Measurements from ENCODE around the gene GNL1. TPM values are rescaled to one million over a fixed set of nuclear protein-coding genes. Genes with fewer than 3 reads are reported as not detected.

GNL1 gene
- total and polyA plus RNA-seq, 2 experiments from 2014 or later: 31.4 to 42.5 TPM

DNA sequence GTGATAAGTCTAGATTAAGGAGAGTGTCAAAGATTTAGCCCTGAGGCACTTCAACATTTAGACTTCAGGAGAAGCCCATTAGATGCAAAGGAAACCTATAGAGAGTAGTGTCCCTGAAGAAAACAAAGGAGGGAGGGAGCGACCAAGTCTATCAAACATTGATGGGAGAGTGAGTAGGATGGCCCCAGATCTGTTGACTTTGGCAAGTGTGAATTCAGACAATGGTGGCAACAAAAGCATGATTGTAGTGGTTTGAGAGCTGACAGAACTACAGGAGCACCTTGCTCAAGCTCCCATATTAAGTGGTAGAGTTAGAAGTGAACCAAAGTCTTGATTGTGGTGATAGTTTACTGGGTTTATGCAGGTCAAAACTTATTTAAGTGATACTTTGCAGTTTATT lies 14.0 kb upstream of the GNL1 start (continued):
- TF ChIP-seq, protein P1, sequence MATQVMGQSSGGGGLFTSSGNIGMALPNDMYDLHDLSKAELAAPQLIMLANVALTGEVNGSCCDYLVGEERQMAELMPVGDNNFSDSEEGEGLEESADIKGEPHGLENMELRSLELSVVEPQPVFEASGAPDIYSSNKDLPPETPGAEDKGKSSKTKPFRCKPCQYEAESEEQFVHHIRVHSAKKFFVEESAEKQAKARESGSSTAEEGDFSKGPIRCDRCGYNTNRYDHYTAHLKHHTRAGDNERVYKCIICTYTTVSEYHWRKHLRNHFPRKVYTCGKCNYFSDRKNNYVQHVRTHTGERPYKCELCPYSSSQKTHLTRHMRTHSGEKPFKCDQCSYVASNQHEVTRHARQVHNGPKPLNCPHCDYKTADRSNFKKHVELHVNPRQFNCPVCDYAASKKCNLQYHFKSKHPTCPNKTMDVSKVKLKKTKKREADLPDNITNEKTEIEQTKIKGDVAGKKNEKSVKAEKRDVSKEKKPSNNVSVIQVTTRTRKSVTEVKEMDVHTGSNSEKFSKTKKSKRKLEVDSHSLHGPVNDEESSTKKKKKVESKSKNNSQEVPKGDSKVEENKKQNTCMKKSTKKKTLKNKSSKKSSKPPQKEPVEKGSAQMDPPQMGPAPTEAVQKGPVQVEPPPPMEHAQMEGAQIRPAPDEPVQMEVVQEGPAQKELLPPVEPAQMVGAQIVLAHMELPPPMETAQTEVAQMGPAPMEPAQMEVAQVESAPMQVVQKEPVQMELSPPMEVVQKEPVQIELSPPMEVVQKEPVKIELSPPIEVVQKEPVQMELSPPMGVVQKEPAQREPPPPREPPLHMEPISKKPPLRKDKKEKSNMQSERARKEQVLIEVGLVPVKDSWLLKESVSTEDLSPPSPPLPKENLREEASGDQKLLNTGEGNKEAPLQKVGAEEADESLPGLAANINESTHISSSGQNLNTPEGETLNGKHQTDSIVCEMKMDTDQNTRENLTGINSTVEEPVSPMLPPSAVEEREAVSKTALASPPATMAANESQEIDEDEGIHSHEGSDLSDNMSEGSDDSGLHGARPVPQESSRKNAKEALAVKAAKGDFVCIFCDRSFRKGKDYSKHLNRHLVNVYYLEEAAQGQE (IDR thresholded peaks at IDR 0.05; ENCODE audit: unreplicated experiment): no peak
- TF ChIP-seq NANOG (IDR thresholded peaks at IDR 0.05; ENCODE audit: borderline replicate concordance): no peak
- TF ChIP-seq EZH2phosphoT487 (IDR thresholded peaks at IDR 0.05; ENCODE audit: unreplicated experiment): no peak
- TF ChIP-seq ZNF114 (CRISPR knock-in tag; IDR thresholded peaks at IDR 0.05): no peak
- TF ChIP-seq, protein P2, sequence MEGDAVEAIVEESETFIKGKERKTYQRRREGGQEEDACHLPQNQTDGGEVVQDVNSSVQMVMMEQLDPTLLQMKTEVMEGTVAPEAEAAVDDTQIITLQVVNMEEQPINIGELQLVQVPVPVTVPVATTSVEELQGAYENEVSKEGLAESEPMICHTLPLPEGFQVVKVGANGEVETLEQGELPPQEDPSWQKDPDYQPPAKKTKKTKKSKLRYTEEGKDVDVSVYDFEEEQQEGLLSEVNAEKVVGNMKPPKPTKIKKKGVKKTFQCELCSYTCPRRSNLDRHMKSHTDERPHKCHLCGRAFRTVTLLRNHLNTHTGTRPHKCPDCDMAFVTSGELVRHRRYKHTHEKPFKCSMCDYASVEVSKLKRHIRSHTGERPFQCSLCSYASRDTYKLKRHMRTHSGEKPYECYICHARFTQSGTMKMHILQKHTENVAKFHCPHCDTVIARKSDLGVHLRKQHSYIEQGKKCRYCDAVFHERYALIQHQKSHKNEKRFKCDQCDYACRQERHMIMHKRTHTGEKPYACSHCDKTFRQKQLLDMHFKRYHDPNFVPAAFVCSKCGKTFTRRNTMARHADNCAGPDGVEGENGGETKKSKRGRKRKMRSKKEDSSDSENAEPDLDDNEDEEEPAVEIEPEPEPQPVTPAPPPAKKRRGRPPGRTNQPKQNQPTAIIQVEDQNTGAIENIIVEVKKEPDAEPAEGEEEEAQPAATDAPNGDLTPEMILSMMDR (conservative IDR thresholded peaks at IDR 0.05; ENCODE audit: low read depth in 2 of 2): no peak
- no peak for TF ChIP-seq EZH2 (IDR thresholded peaks at IDR 0.05; ENCODE audit: low read depth, unreplicated experiment)
- TF ChIP-seq, protein P3, sequence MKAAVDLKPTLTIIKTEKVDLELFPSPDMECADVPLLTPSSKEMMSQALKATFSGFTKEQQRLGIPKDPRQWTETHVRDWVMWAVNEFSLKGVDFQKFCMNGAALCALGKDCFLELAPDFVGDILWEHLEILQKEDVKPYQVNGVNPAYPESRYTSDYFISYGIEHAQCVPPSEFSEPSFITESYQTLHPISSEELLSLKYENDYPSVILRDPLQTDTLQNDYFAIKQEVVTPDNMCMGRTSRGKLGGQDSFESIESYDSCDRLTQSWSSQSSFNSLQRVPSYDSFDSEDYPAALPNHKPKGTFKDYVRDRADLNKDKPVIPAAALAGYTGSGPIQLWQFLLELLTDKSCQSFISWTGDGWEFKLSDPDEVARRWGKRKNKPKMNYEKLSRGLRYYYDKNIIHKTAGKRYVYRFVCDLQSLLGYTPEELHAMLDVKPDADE (IDR thresholded peaks at IDR 0.05): no peak
- no peak for TF ChIP-seq ZNF331 (CRISPR knock-in tag; IDR thresholded peaks at IDR 0.05; ENCODE audit: low read depth)

DNA sequence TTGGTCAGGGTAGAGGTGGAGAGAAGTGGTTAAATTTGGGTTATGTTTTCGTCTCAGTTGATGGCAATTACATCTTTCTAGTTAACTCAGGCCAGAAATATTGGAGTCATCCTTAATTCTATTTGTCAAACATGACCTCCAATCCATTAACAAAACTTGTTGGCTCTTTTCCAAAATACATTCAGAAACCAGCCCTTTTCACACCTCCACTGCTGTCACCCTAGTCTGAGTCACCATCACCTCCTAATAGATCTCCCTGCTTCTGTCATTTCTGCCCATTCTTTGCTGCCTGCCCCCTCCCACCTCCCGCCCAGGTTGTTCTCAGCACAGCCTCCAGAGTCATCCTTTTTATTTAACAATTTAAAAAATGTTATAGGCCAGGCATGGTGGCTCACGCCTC lies 12.0 kb upstream of the GNL1 start:
- Mint-ChIP-seq H3K27me3 (ENCODE audit: insufficient read depth, low read depth, poor library complexity) (peaks cover 14% of the 10 kb centered on the region), H3K36me3 (ENCODE audit: low read depth) (peaks cover 18% of the 10 kb centered on the region), H3K4me1 (peaks cover 26% of the 10 kb centered on the region), H3K9me3 (no peaks in the 10 kb centered on the region; the same call in 2 of the 3 replicates), H3K4me3 (no peak overlapping the region), H3K27ac (no peak overlapping the region)
- H3F3A ChIP-seq (replicated peaks; ENCODE audit: low read depth): peaks cover 12% of the 10 kb centered on the region; the same call in 1 of the 2 replicates
- H3K79me2 ChIP-seq (replicated peaks; ENCODE audit: insufficient read depth): peaks cover 17% of the 10 kb centered on the region
- H3K4me3 ChIP-seq: no peak overlapping the region
- H2AFZ ChIP-seq: no peak overlapping the region
- ATAC-seq (no peak), DNase-seq (ENCODE audit: low spot score) (no peak)
- H3K4me1 ChIP-seq (ENCODE audit: insufficient read depth): peaks cover 14% of the 10 kb centered on the region
- no peaks in the 10 kb centered on the region for H3K36me3 ChIP-seq (ENCODE audit: insufficient read depth)
- no peaks in the 10 kb centered on the region for H3K9me2 ChIP-seq (ENCODE audit: insufficient read depth)
- H3K27me3 ChIP-seq (ENCODE audit: insufficient read depth): peaks cover 6% of the 10 kb centered on the region; the same call in 1 of the 2 replicates
- no peak overlapping the region for H3K4me2 ChIP-seq
- H4K20me1 ChIP-seq (replicated peaks; ENCODE audit: insufficient read depth): peaks cover 18% of the 10 kb centered on the region
- no peak overlapping the region for H3K27ac ChIP-seq (ENCODE audit: low read depth)
- no peak for TF ChIP-seq NANOG (IDR thresholded peaks at IDR 0.05; ENCODE audit: borderline replicate concordance)
- TF ChIP-seq, protein P3 (IDR thresholded peaks at IDR 0.05): no peak
- no peak for TF ChIP-seq EZH2 (IDR thresholded peaks at IDR 0.05; ENCODE audit: low read depth, unreplicated experiment)
- TF ChIP-seq, protein P2 (conservative IDR thresholded peaks at IDR 0.05; ENCODE audit: low read depth in 2 of 2): no peak
- TF ChIP-seq CREB1 (CRISPR knock-in tag; IDR thresholded peaks at IDR 0.05; ENCODE audit: low read depth): no peak
- TF ChIP-seq EZH2phosphoT487 (IDR thresholded peaks at IDR 0.05; ENCODE audit: unreplicated experiment): no peak
